ENCODE results near the gene IL4R. TPM values are rescaled to one million over a fixed set of nuclear protein-coding genes. Genes with fewer than 3 reads are reported as not detected.

IL4R gene
- total and polyA plus RNA-seq, 10 of the 15 experiments (the other 5 are each of a cell fraction or from before 2014, with no cell fraction given) = 2.6 to 70.4 (median 36.6) TPM

- TF ChIP-seq RB1 (IDR thresholded peaks at IDR 0.05; ENCODE audit: borderline replicate concordance) (no peak), SMARCA5 (IDR thresholded peaks at IDR 0.05) (no peak; the same call in 1 of the 2 replicates), IKZF2 (IDR thresholded peaks at IDR 0.05) (peak; percentile 72 to 88), STAT3 (IDR thresholded peaks at IDR 0.05; ENCODE audit: low read depth, low read length) (0 out of 2 replicates have a peak, but pooled peaks have one; percentile 14), ZNF207 (IDR thresholded peaks at IDR 0.05; ENCODE audit: borderline replicate concordance) (0 out of 2 replicates have a peak, but pooled peaks have one; percentile 21), IRF4 (IDR thresholded peaks at IDR 0.05; ENCODE audit: low read depth, low read length) (peak; percentile 49; the same call in 1 of the 2 replicates), SRF (IDR thresholded peaks at IDR 0.05; ENCODE audit: low read depth in 2 of 2, low read length in 2 of 2) (no peak), BCL3 (IDR thresholded peaks at IDR 0.05; ENCODE audit: borderline replicate concordance, insufficient read depth, low read depth, low read length, poor library complexity, severe bottlenecking) (no peak), RELB (IDR thresholded peaks at IDR 0.05; ENCODE audit: low read depth) (peak; percentile 83), SIN3A (IDR thresholded peaks at IDR 0.05; ENCODE audit: low read depth, low read length) (no peak; the same call in 1 of the 2 replicates), KDM1A (IDR thresholded peaks at IDR 0.05; ENCODE audit: borderline replicate concordance) (no peak), ZNF622 (IDR thresholded peaks at IDR 0.05) (no peak), CBX5 (IDR thresholded peaks at IDR 0.05; ENCODE audit: low read depth) (0 out of 2 replicates have a peak, but pooled peaks have one; percentile 54), NBN (IDR thresholded peaks at IDR 0.05) (peak; percentile 94), NFIC (IDR thresholded peaks at IDR 0.05; ENCODE audit: low read depth, low read length) (peak; percentile 45; the same call in 1 of the 2 replicates), BCL11A (IDR thresholded peaks at IDR 0.05; ENCODE audit: low read depth, low read length) (no peak), CREB1 (IDR thresholded peaks at IDR 0.05; ENCODE audit: low read depth) (no peak), ZNF24 (IDR thresholded peaks at IDR 0.05) (0 out of 2 replicates have a peak, but pooled peaks have one; percentile 3), HDAC6 (IDR thresholded peaks at IDR 0.05; ENCODE audit: unreplicated experiment) (no peak), YBX1 (IDR thresholded peaks at IDR 0.05) (no peak), FOS (IDR thresholded peaks at IDR 0.05; ENCODE audit: borderline replicate concordance, extremely low read depth, insufficient read length) (peak; percentile 65), IRF3 (IDR thresholded peaks at IDR 0.05) (peak; percentile 55; the same call in 1 of the 2 replicates), ZZZ3 (IDR thresholded peaks at IDR 0.05; ENCODE audit: control insufficient read depth, insufficient read length, low read depth) (no peak)
- TF ChIP-seq, protein P1, sequence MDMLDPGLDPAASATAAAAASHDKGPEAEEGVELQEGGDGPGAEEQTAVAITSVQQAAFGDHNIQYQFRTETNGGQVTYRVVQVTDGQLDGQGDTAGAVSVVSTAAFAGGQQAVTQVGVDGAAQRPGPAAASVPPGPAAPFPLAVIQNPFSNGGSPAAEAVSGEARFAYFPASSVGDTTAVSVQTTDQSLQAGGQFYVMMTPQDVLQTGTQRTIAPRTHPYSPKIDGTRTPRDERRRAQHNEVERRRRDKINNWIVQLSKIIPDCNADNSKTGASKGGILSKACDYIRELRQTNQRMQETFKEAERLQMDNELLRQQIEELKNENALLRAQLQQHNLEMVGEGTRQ (IDR thresholded peaks at IDR 0.05; ENCODE audit: borderline replicate concordance, low read depth, low read length) = peak; percentile 94
Measured at GRCh38 chr16:27374804-27375425, 61.1 kb downstream of the IL4R start (continued).
